ENCODE data around the gene UGT1A8.
A peak's percentile ranks its signal among the peaks of the same experiment; 100 is the strongest.
"Not testable (repeated sequence)": the region's sequence is repeated elsewhere in the genome, so short reads cannot be mapped to it uniquely, and the experiment has no call there.

UGT1A8 gene

GRCh38 chr2:233693963-233694362 is 76.5 kb downstream of the UGT1A8 start:
- TF ChIP-seq YY1 (IDR thresholded peaks at IDR 0.05; ENCODE audit: insufficient read depth, insufficient read length) (no peak), ZNF274 (IDR thresholded peaks at IDR 0.05; ENCODE audit: low read depth, low read length) (no peak), SUZ12 (IDR thresholded peaks at IDR 0.05; ENCODE audit: extremely low read depth, insufficient read depth, insufficient read length) (no peak)
- Histone ChIP-seq H3K9me3 (ENCODE audit: insufficient read depth, low read length) (no peaks in the 10 kb centered on the region; the same call in 1 of the 2 replicates), H3K27me3 (ENCODE audit: insufficient read depth, insufficient read length) (no peaks in the 10 kb centered on the region), H3K36me3 (ENCODE audit: insufficient read depth, insufficient read length, low read length) (no peaks in the 10 kb centered on the region), H3K4me1 (ENCODE audit: insufficient read depth, insufficient read length) (no peaks in the 10 kb centered on the region), H3K9ac (ENCODE audit: insufficient read length, low read depth) (no peak overlapping the region), H3K4me3 (ENCODE audit: insufficient read length, low read depth) (no peak overlapping the region)
- DNase-seq (ENCODE audit: low read depth, low spot score), result no peak

- TF ChIP-seq YY1 (IDR thresholded peaks at IDR 0.05; ENCODE audit: insufficient read depth, insufficient read length) (no peak), ZNF274 (IDR thresholded peaks at IDR 0.05; ENCODE audit: low read depth, low read length) (no peak), SUZ12 (IDR thresholded peaks at IDR 0.05; ENCODE audit: extremely low read depth, insufficient read depth, insufficient read length) (no peak)
- H3K9ac ChIP-seq (ENCODE audit: insufficient read length, low read depth), result no peak overlapping the region
- no peaks in the 10 kb centered on the region for H3K27me3 ChIP-seq (ENCODE audit: insufficient read depth, insufficient read length)
- no peak for DNase-seq (ENCODE audit: low read depth, low spot score)
- no peaks in the 10 kb centered on the region for H3K36me3 ChIP-seq (ENCODE audit: insufficient read depth, insufficient read length, low read length)
- H3K4me3 ChIP-seq (ENCODE audit: insufficient read length, low read depth), result no peak overlapping the region
- H3K4me1 ChIP-seq (ENCODE audit: insufficient read depth, insufficient read length), result no peaks in the 10 kb centered on the region
- H3K9me3 ChIP-seq (ENCODE audit: insufficient read depth, low read length), result no peaks in the 10 kb centered on the region
Observed at GRCh38 chr2:233698740-233699139, 81.3 kb downstream of the UGT1A8 start.

- TF ChIP-seq SUZ12 (IDR thresholded peaks at IDR 0.05; ENCODE audit: extremely low read depth, insufficient read depth, insufficient read length) (no peak), YY1 (IDR thresholded peaks at IDR 0.05; ENCODE audit: insufficient read depth, insufficient read length) (no peak), ZNF274 (IDR thresholded peaks at IDR 0.05; ENCODE audit: low read depth, low read length) (no peak)
- no peak for DNase-seq (ENCODE audit: low read depth, low spot score)
- H3K36me3 ChIP-seq (ENCODE audit: insufficient read depth, insufficient read length, low read length), result no peaks in the 10 kb centered on the region
- no peaks in the 10 kb centered on the region for H3K9me3 ChIP-seq (ENCODE audit: insufficient read depth, low read length)
- H3K4me3 ChIP-seq (ENCODE audit: insufficient read length, low read depth), result no peak overlapping the region
- no peak overlapping the region for H3K9ac ChIP-seq (ENCODE audit: insufficient read length, low read depth)
- H3K4me1 ChIP-seq (ENCODE audit: insufficient read depth, insufficient read length), result no peaks in the 10 kb centered on the region
- H3K27me3 ChIP-seq (ENCODE audit: insufficient read depth, insufficient read length), result no peaks in the 10 kb centered on the region
Observed at GRCh38 chr2:233699424-233700027, 82.1 kb downstream of the UGT1A8 start.

- Histone ChIP-seq H3K4me3 (ENCODE audit: insufficient read length, low read depth) (no peak overlapping the region), H3K4me1 (ENCODE audit: insufficient read depth, insufficient read length) (no peaks in the 10 kb centered on the region), H3K9me3 (ENCODE audit: insufficient read depth, low read length) (no peaks in the 10 kb centered on the region), H3K9ac (ENCODE audit: insufficient read length, low read depth) (no peak overlapping the region), H3K36me3 (ENCODE audit: insufficient read depth, insufficient read length, low read length) (no peaks in the 10 kb centered on the region), H3K27me3 (ENCODE audit: insufficient read depth, insufficient read length) (no peaks in the 10 kb centered on the region)
- TF ChIP-seq SUZ12 (IDR thresholded peaks at IDR 0.05; ENCODE audit: extremely low read depth, insufficient read depth, insufficient read length), result no peak
- TF ChIP-seq YY1 (IDR thresholded peaks at IDR 0.05; ENCODE audit: insufficient read depth, insufficient read length), result no peak
- TF ChIP-seq ZNF274 (IDR thresholded peaks at IDR 0.05; ENCODE audit: low read depth, low read length), result no peak
- peak; percentile 8 for DNase-seq (ENCODE audit: low read depth, low spot score)
Observed at GRCh38 chr2:233700028-233700635, 82.7 kb downstream of the UGT1A8 start.

- not testable (repeated sequence) for DNase-seq (ENCODE audit: low read depth, low spot score)
Observed at GRCh38 chr2:233700842-233701241, 83.4 kb downstream of the UGT1A8 start.

GRCh38 chr2:233702238-233702637 is 84.8 kb downstream of the UGT1A8 start:
- H3K9me3 ChIP-seq (ENCODE audit: insufficient read depth, low read length), result no peaks in the 10 kb centered on the region
- no peaks in the 10 kb centered on the region for H3K27me3 ChIP-seq (ENCODE audit: insufficient read depth, insufficient read length)
- H3K36me3 ChIP-seq (ENCODE audit: insufficient read depth, insufficient read length, low read length), result no peaks in the 10 kb centered on the region
- H3K9ac ChIP-seq (ENCODE audit: insufficient read length, low read depth), result no peak overlapping the region
- no peaks in the 10 kb centered on the region for H3K4me1 ChIP-seq (ENCODE audit: insufficient read depth, insufficient read length)
- DNase-seq (ENCODE audit: low read depth, low spot score), result no peak
- H3K4me3 ChIP-seq (ENCODE audit: insufficient read length, low read depth), result no peak overlapping the region
- no peak for TF ChIP-seq YY1 (IDR thresholded peaks at IDR 0.05; ENCODE audit: insufficient read depth, insufficient read length)
- TF ChIP-seq ZNF274 (IDR thresholded peaks at IDR 0.05; ENCODE audit: low read depth, low read length), result no peak
- TF ChIP-seq SUZ12 (IDR thresholded peaks at IDR 0.05; ENCODE audit: extremely low read depth, insufficient read depth, insufficient read length), result no peak

More at GRCh38 chr2:233700842-233701241, 83.4 kb downstream of the UGT1A8 start:
- H3K9ac ChIP-seq (ENCODE audit: insufficient read length, low read depth); H3K36me3 ChIP-seq (ENCODE audit: insufficient read depth, insufficient read length, low read length); H3K27me3 ChIP-seq (ENCODE audit: insufficient read depth, insufficient read length); H3K4me1 ChIP-seq (ENCODE audit: insufficient read depth, insufficient read length); H3K9me3 ChIP-seq (ENCODE audit: insufficient read depth, low read length); H3K4me3 ChIP-seq (ENCODE audit: insufficient read length, low read depth): not testable (repeated sequence)

- Histone ChIP-seq H3K36me3 (ENCODE audit: insufficient read depth, insufficient read length, low read length) (no peaks in the 10 kb centered on the region), H3K9ac (ENCODE audit: insufficient read length, low read depth) (no peak overlapping the region), H3K4me1 (ENCODE audit: insufficient read depth, insufficient read length) (no peaks in the 10 kb centered on the region), H3K27me3 (ENCODE audit: insufficient read depth, insufficient read length) (no peaks in the 10 kb centered on the region), H3K4me3 (ENCODE audit: insufficient read length, low read depth) (no peak overlapping the region), H3K9me3 (ENCODE audit: insufficient read depth, low read length) (no peaks in the 10 kb centered on the region)
- no peak for DNase-seq (ENCODE audit: low read depth, low spot score)
- TF ChIP-seq SUZ12 (IDR thresholded peaks at IDR 0.05; ENCODE audit: extremely low read depth, insufficient read depth, insufficient read length), result no peak
Observed at GRCh38 chr2:233705911-233706506, 88.6 kb downstream of the UGT1A8 start.

Data from NT2/D1 (cell line).